HG02588 (cell line): ENCODE measurements around the gene PPID.
"Not testable (repeated sequence)": the region's sequence is repeated elsewhere in the genome, so short reads cannot be mapped to it uniquely, and the experiment has no call there.

Source experiments
- ATAC-seq: cut with Tn5 transposase; IDR thresholded peaks from one replicate; pipeline ENCODE4 v1.9.1; 2021; ENCODE audit warnings: mild to moderate bottlenecking, moderate library complexity; ENCODE audit not compliant: unreplicated experiment

PPID gene

GRCh38 chr4:158722917-158723793 lies at the start of gene PPID:
PPID (minus strand) TSS chr4:158723396; CDS start chr4:158723288, 108 bp downstream.
- ATAC-seq, result peak; percentile 98

- ATAC-seq, result no peak
Observed at GRCh38 chr4:158771776-158772175, 48.6 kb upstream of the PPID start.

- no peak for ATAC-seq
Observed at GRCh38 chr4:158770671-158771070, 47.5 kb upstream of the PPID start.

GRCh38 chr4:158769175-158769921 lies 46.2 kb upstream of the PPID start:
- ATAC-seq, result peak; percentile 34

GRCh38 chr4:158768555-158769174 lies 45.5 kb upstream of the PPID start, which contains the start of gene FNIP2:
FNIP2 (plus strand) TSS chr4:158769026; CDS start chr4:158769213, 187 bp downstream.
- peak; percentile 83 for ATAC-seq

- ATAC-seq, result no peak
Observed at GRCh38 chr4:158767451-158767850, 44.3 kb upstream of the PPID start.

- ATAC-seq, result no peak
Observed at GRCh38 chr4:158766434-158767044, 43.3 kb upstream of the PPID start.

GRCh38 chr4:158763462-158763861 lies 40.3 kb upstream of the PPID start:
- no peak for ATAC-seq

GRCh38 chr4:158762553-158762952 lies 39.4 kb upstream of the PPID start:
- ATAC-seq, result no peak

GRCh38 chr4:158760866-158761265 lies 37.7 kb upstream of the PPID start:
- ATAC-seq, result no peak

- not testable (repeated sequence) for ATAC-seq
Observed at GRCh38 chr4:158759539-158759938, 36.3 kb upstream of the PPID start.

GRCh38 chr4:158758703-158759102 lies 35.5 kb upstream of the PPID start:
- ATAC-seq, result no peak

GRCh38 chr4:158758142-158758541 lies 34.9 kb upstream of the PPID start:
- no peak for ATAC-seq

GRCh38 chr4:158756588-158756987 lies 33.4 kb upstream of the PPID start:
- ATAC-seq, result no peak

- not testable (repeated sequence) for ATAC-seq
Observed at GRCh38 chr4:158755819-158756218, 32.6 kb upstream of the PPID start.

GRCh38 chr4:158754385-158755180 lies 31.4 kb upstream of the PPID start:
- ATAC-seq, result no peak

GRCh38 chr4:158750379-158750778 lies 27.2 kb upstream of the PPID start:
- ATAC-seq, result no peak

GRCh38 chr4:158746537-158746936 lies 23.3 kb upstream of the PPID start:
- not testable (repeated sequence) for ATAC-seq

- ATAC-seq, result no peak
Observed at GRCh38 chr4:158741326-158742021, 18.3 kb upstream of the PPID start.

GRCh38 chr4:158739600-158739999 lies 16.4 kb upstream of the PPID start:
- no peak for ATAC-seq
